ENCODE results near the gene THY1. TPM values are rescaled to one million over a fixed set of nuclear protein-coding genes. Genes with fewer than 3 reads are reported as not detected.
"Not testable (repeated sequence)": the region's sequence is repeated elsewhere in the genome, so short reads cannot be mapped to it uniquely, and the experiment has no call there.

Gene THY1
- total RNA-seq, 1 donor from 2014 or later: 23.6 TPM

DNA sequence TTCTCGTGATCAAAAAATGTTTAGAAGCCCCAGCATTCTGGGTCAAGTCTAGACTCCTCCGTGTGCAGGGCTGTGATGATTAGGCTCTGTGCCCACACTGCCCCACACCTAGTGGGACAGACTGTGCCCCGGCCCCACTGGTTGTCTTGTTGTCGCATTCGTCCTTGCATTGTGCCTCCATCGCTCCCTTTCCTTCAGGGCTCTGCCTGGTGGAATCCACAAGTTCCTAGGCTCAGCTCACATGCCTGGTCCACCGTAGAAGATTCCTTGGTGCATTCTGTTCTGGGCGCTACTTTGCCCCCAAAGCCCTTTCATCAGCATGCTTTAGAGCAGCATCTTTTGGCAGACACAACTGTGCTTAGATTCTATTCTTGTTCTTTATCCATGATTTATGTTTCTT lies 23.5 kb upstream of the THY1 start:
- DNase-seq (ENCODE audit: extremely low read depth, low read depth, low spot score): no peak

DNA sequence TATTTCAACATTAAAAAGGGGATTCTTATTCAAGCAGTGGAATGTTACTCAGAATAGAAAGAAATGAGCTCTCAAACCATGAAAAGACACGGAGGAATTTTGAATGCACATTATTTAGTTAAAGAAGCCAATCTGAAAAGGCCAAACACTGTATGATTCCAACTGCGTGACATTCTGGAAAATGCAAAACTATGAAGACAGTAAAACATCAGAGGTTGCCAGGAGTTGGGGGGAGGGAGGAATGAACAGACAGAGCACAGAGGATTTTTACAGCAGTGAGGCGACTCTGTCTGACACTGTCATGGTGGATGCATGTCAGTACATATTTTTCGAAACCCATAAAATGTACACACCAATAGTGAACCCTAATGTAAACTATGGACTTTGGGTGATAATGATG lies 22.9 kb upstream of the THY1 start:
- DNase-seq (ENCODE audit: extremely low read depth, low read depth, low spot score): no peak

DNA sequence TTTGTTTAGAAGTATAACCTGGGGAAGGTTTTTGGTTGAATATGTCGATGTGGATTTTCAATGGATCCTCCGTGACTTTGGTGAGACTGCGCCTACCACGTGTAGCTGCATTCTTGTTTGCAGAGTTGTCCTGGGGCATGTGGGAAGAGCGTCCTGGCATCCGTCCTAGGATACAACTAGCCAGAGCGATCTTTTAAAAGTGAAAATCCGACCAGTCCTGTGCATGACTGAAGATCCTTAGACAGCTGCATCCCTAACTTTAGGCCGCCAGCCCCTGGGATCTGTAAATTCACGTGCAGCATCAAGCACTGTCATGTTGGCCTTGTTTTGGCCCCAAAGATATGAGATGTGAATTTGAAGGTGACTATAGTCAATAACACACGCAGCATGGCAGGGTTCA lies 22.4 kb upstream of the THY1 start:
- DNase-seq (ENCODE audit: extremely low read depth, low read depth, low spot score): no peak

DNA sequence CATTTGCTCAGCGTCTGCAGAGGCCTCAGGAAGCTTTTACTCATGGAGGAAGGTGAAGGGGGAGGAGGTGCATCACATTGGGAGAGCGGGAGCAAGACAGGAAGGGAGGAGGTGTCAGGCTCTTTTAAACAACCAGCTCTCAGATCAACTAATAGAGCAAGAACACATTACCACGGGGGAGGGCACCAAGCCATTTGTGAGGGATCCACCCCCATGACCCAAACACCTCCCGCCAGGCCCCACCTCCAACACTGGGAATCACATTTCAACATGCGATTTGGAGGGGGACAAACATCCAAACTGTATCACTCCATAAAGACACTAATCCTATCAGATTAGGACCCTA lies 18.9 kb upstream of the THY1 start:
- DNase-seq (ENCODE audit: extremely low read depth, low read depth, low spot score): no peak

DNA sequence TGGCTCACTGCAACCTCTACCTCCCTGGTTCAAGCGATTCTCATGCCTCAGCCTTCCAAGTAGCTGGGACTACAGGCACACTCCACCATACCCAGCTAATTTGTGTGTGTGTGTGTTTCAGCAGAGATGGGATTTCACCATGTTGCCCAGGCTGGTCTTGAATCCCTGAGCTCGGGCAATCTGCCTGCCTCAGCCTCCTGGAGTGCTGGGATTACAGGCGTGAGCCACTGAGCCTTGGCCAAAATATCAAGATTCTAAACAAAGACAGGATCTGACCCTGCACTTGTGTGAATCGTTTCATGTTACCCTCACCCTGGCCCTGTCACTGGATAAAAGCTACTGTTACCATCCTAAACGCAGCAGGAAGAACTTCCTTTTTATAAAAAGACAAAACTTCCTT lies 15.6 kb upstream of the THY1 start:
- no peak for DNase-seq (ENCODE audit: extremely low read depth, low read depth, low spot score)

DNA sequence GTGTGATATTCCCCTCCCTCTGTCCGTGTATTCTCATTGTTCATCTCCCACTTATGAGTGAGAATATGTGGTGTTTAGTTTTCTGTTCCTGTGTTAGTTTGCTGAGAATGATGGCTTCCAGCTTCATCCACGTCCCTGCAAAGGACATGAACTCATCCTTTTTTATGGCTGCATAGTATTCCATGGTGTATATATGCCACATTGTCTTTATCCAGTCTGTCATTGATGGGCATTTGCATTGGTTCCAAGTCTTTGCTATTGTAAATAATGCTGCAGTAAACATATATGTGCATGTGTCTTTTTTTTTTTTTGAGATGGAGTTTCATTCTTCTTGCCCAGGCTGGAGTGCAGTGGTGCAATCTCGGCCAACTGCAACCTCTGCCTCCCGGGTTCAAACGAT lies 14.5 kb upstream of the THY1 start:
- not testable (repeated sequence) for DNase-seq (ENCODE audit: extremely low read depth, low read depth, low spot score)

DNA sequence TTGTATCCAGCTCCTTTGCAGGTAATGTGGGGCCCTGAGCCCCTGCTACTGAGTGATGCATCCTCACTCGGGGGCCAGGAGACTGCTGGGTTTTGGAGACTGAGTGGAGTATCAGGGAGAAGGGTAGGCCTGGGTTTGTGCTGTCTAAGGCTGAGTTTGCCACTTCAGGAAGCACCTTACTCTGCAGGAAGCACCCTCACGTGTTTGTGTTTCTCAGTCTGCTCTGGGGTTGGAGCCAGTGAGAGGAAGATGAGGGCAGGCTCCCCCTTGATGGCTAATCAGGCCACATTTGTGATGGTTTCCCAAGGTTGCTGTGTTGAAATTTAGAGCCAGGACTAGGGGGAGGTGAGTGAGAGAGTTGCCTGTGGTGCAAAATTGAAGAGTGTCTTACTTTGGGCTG lies 13.7 kb upstream of the THY1 start:
- DNase-seq (ENCODE audit: extremely low read depth, low read depth, low spot score): no peak

DNA sequence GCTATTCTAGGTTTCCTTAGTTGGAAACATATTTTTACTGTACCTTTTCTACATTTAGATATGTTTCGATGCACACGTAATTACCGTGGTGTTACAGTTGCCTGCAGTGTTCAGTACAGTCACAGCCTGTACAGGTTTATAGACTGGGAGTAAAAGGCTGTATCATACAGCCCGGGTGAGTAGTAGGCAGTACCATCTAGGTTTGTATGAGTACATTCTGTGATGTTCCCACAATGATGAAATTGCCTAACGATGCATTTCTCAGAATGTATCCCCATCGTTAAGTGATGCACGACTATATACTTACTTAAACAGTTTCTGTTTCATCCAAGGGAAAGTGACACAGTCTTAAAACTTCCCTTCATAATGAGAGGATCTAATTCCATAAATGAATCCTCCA lies 13.1 kb upstream of the THY1 start:
- DNase-seq (ENCODE audit: extremely low read depth, low read depth, low spot score): no peak

DNA sequence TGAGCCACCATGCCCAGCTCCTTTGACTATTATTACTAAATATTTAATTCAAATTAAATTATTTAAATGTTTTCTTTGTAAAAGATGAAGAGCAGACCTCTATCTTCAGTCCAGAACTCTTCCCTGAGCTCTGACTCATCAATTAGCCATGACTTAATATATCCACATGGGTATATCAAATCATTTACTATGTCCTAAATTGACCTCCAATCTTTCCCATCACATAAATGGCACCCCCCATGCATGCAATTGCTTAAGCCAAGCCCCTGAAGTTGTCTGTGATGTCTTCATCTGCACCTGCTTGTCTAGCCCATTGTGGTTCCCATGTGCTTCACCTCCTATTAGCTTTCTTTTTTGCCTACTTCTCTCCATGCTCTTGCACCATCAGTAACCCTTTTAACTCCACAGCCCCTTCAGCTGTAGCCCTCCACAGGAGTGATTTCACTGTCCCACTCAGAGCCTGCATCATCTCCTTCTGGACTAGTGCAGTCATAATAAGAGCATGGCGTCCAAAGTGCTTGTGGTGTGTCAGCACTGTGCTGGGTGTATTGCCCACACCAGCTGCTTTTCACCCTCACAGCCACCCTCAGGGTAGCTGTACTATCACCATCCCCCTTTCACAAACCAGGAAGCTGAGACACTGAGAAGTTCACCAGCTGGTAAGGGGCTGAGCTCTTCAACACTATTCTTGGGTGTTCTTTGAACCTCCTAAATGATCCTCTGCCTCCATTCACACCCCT lies 11.8 kb upstream of the THY1 start:
- DNase-seq (ENCODE audit: extremely low read depth, low read depth, low spot score): no peak

DNA sequence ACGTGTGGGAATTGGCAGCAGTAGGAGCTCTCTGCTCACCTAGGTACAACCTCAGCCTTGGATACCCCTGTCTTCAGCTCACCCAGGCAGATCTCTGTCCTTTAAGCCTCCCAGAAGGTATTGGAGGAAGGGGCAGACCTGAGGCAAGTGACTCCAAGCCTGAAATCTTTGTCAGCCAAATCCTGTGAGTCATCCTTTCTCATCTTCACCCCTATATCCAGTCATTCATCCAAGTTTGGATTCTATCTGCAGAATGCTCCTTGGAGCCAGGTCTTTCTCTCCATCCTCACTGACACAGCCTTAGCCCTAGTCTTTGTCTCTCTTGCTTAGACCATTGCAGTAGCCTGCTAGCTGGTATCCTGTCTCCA lies 10.4 kb upstream of the THY1 start:
- no peak for DNase-seq (ENCODE audit: extremely low read depth, low read depth, low spot score)

DNA sequence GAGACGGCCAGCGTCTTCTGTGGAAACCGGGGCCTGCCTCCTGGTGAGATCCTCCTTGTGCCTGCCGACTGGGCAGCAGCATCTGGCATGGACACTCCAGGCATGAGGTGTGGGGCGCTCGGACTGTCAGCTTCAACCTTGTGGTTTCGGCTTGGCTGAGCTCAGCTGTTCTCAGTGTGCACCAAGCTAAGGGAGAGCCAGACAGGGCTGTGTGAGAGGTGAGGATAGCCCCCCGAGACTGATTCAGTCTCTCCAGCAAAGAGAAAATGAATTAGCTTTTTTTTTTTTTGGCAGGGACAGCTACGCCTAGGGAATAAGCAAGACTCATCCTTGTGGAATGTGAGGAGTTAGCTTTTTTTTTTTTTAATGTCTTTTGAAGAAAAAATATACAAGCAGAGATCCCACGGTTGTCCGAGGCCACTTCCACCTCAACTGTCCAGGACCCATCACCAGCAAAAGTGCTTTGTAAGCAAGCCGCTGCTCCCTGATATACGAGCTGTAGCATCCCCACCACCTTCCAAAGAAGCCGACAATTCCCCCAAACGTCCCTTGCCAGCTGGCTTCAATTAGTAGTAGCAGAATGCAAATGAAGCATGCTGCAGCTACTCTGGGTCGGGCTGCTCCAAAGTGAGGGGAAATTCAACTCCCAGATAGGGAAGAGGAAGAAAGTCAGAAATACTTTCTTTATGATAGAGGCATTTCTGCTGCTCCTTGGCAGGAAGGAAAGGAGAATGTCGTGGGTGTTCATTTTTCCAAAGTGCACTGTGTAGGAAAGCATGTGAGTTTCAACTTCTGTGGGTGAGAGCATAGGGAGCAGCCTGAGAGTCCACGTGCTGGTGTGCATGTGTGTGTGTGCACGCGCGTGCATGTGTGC lies 9.7 kb upstream of the THY1 start:
- DNase-seq (ENCODE audit: extremely low read depth, low read depth, low spot score): no peak

DNA sequence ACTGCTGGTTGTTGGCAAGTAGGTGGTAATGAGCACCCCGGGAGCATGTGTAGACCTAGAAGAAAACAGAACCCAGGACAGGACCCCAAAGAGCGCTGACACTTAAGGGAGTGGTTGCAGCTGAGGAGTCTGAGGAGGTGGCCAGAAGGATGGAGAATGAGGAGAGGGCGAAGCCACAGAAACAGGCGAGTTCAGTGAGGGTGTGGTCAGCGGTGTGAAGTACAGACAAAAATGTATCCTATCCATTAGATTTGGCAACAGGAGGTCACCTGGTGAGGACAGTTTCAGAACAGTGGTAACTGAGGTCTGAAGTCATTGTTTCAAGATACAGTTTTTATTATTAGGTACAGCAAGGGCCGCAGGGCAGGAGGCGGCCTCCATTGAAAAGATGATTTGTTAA lies 8.6 kb upstream of the THY1 start:
- DNase-seq (ENCODE audit: extremely low read depth, low read depth, low spot score): no peak

DNA sequence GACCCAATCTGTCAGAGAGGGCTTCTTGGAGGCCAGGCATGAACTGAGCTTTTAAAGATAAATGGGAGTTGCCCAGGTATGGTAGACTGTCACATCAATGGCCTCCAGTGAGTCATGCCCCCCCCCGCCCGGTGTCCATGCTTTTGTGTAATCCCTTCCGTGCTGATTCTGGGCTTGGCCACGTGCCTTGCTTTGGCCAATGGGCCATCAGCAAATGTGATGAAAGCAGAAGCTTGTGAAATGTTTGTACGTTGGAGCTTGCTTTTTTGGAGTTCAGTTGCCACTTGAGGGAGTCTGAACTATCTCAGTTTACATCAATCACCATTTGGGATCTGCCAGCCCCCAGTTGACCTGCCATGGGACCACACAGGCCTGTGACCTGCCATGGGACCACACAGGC lies 4.3 kb upstream of the THY1 start:
- DNase-seq (ENCODE audit: extremely low read depth, low read depth, low spot score): no peak

DNA sequence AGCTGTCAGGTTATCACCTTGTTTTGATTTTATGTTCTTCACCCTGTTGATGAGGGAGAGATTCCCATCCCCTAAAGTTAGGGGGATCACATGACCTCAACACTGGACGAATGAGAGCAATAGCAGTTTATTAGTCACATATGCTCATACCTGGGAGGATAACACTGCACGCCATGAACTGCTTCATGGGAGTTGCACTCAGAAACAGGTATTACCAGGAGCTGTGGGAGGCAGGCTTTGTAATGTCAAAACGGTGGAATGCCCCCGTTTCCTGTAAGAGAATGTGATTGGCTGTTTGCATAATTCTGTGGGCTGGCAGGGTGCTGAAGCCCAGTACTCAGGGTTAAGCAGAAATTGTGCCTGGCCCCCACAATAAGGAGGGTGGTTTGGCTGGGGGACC lies 3.2 kb upstream of the THY1 start:
- no peak for DNase-seq (ENCODE audit: extremely low read depth, low read depth, low spot score)

DNA sequence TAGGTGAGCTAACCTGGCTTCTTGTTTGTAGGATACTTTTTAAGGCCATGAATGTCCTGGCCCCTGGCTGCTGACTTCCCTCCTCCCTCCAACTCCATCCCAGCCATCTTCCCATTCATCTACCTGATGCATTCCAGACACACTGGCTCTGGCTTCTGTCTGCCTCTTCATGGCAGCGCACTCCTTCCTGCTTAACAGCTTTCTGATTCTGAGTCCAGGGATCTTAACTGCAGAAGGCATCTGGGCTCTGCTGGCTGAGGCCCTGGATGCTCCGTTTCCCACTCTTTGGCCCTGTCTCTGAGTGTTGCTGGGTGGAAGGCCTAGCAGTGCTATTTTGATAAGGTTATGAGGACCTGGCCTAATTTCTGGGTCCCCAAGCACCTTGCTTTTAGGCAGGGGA lies 1.8 kb upstream of the THY1 start:
- no peak for DNase-seq (ENCODE audit: extremely low read depth, low read depth, low spot score)

DNA sequence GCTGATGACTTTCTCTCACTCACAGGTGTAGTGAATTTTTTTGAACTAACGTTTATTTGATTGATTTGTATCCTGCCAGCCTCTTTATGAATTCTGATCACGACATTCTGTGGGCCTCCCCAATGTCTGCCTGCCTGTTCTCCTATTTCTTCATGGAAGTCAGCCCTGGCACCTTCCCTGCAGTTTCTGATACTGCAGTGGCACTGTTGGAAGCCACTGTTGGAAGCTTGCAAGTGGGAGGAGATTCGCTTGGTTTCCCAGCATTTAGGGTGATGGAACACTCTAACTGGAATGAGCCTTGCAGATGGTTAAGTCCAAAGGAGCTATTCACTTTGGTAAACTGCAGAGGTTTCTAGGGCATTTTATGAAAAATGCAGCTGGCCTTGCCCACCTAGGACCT lies 1.3 kb upstream of the THY1 start:
- no peak for DNase-seq (ENCODE audit: extremely low read depth, low read depth, low spot score)

DNA sequence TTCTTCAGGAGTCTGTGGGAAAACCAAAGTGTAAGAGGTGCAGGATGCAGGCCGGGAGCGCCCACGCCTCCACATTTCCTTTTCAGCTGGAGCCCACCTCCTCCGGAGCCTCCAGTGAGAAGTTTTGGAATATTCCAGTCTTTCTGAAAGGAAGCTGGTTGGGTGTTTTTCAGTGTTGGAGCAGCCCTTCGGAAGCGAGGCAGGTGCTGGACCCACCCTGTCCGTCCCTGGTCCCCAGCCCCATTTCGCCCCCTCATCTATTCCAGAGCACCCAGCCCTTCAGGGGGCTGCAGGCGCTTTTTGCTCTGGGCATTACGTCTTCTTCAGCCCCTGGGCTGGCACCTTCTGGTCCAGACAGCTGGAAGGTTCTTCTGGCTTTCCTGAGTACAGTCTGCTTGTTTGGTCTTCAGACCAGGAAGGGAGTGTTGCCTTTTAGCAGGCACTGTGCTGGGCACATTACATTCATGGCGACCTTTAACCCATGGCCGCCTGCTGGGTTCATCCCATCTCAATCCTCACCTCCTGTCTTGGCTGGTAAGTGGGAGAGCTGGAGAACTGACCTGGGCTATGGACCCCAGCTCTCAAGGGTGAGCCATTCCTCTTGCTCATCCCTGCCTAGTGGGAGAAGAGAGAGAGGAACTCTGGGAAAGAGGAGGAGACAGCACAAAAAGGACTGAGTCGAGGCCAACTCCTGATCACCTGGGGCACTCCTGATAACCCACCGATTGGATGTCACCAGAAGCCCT lies 710 bp upstream of the THY1 start:
- no peak for DNase-seq (ENCODE audit: extremely low read depth, low read depth, low spot score)

DNA sequence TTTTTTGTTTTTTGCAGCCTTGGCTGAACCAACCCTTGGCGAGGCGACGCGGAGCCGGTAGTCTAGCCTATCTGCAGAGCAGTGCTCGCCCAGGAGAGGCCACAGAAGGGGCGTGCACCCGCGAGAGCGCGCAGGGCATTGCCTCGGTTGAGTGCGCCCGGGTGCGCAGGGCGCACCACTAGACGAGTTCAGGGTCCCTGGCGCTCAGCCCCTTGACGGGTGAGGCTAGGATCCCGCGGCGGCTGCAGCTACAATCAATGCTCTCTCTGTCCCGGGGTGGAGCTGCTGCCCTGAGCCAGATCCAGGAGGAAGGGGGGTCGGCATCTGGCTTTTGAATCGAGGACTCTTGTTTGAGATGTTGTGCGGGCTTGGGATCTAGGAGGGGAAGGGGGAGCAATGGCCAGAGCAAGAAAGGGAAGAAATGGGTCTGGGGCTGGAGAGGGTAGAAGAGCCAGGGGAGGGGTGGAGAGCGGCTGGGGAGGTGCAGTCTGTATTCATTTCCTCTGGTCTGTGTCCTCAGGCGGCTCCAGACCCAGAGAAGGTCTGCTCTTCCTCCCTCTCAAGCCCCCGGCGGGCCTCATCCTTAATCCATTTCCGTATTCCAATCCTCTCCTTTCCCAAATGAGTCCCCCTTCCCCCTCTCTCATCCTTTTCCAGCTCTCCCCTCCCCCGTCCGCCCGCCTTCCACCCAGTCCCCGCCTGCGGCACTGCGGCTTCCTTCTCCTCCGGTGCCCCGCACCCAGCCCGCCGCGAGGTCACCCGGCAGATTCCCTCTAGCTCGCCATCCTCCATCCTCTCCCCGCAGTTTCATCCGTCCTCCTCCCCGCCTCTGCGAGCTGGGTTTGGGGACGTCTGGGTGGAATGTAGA lies 797 bp downstream of the THY1 start:
- DNase-seq (ENCODE audit: extremely low read depth, low read depth, low spot score): no peak

DNA sequence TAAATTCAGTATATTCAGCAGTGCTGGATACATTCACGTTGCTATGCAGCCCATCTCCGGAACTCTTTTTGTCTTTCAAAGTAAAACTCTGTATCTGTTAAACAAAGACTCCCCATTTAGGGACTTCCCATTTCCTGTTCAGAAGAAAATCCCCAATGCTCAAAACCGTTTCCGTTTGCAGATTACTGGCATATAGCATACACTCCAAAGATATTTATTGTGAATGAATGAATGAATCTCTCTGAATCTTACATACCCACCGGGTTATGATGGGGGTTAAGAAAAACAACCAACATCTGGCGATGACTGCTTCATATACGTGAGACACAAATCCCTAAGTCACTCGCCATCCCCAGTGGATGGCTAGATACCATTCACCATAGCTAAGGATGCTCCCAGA lies 1.6 kb downstream of the THY1 start:
- DNase-seq (ENCODE audit: extremely low read depth, low read depth, low spot score): no peak

DNA sequence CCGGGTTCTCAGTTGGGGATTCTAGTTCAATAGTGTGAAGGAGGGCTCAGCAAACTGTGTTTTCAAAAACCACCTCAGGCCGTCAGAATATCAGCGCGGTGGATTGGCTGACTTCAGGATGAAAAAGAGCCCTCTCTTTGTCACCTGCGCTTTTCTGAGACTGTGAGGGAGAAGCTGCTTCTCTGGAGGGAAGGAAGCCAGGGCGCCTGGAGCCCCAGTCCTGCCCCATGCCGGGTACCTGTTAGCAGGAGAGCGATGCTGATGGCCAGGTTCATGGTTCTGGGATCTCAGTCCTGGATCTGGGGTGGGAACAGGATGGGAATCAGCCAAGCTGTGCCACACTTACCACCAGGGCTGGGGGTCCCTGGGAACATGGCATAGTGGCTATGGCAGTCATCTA lies 2.3 kb downstream of the THY1 start:
- DNase-seq (ENCODE audit: extremely low read depth, low read depth, low spot score): no peak
